K562 (cell line): ENCODE measurements around the gene RBX1. TPM values are rescaled to one million over a fixed set of nuclear protein-coding genes. Genes with fewer than 3 reads are reported as not detected.
A peak's percentile ranks its signal among the peaks of the same experiment; 100 is the strongest.

Experiments
- ATAC-seq: fragments of 200-7000 bp; cut with Tn5 transposase; 3 replicates; pipeline ENCODE4 v1.9.1; 2020; ENCODE audit warnings: moderate library complexity
- BruUV-seq: library from RNA; stranded (reverse); fragments of 400-500 nt; replicated peaks from 2 replicates; lab custom pipeline; 2021; lab: Mats Ljungman, UMichigan
- CTCF ChIA-PET: fragments of 300-600 bp; formaldehyde crosslinking; extraction: SDS; loops from one replicate; lab custom pipeline; 2021; ENCODE audit warnings: low intra/inter-chr PET ratio; lab: Yijun Ruan, JAX
- POLR2A ChIA-PET: fragments of 300-600, 350-650 bp; sonication (Branson Sonifier 250); formaldehyde crosslinking; extraction: SDS; loops from one replicate; lab custom pipeline; 2021; ENCODE audit warnings: antibody characterized with exemption, inconsistent platforms; lab: Yijun Ruan, JAX
- DNase-seq, 4 experiments: peaks; one replicate each; pipeline versions ENCODE4 v3.0.0 to v3.0.0-alpha.2; 2011 to 2018; ENCODE audit warnings: low spot score in 3 of 4, mixed read lengths in 3 of 4; ENCODE audit errors: extremely low read depth in 1 of 4
- FAIRE-seq: peaks from 2 replicates; lab custom pipeline; 2011; peaks lifted over from hg19 to GRCh38; lab: Jason Lieb, UNC
- H2AFZ ChIP-seq: 2 replicates; pipeline ENCODE4 v1.6.0; 2011; ENCODE audit warnings: low read depth, low read length, control low read depth, inconsistent platforms
- H3K27ac ChIP-seq: fragments of 200-600 bp; 3 replicates; pipeline ENCODE4 v1.8.0; 2011; ENCODE audit warnings: low read depth, mild to moderate bottlenecking, control low read depth, inconsistent platforms, low read length, moderate library complexity, mixed read lengths; ENCODE audit errors: extremely low read depth
- H3K27me3 ChIP-seq, 2 experiments: fragments of 300-600 bp in 1 of 2; 2 replicates in 1 of 2; 3 replicates in 1 of 2; pipeline versions ENCODE4 v1.6.0 to v1.8.0; 2011; ENCODE audit warnings: inconsistent platforms in 2 of 2, low read length in 2 of 2, mild to moderate bottlenecking in 1 of 2, mixed read lengths in 1 of 2, moderate library complexity in 1 of 2; ENCODE audit not compliant: control insufficient read depth in 2 of 2, insufficient read depth in 2 of 2
- H3K36me3 ChIP-seq: fragments of 300-600 bp; 3 replicates; pipeline ENCODE4 v1.8.0; 2011; ENCODE audit warnings: mild to moderate bottlenecking, low read length, inconsistent platforms; ENCODE audit not compliant: control insufficient read depth, insufficient read depth
- H3K4me1 ChIP-seq, 2 experiments: fragments of 200-600 bp in 1 of 2; replicated peaks in 1 of 2; 2 replicates in 1 of 2; 3 replicates in 1 of 2; pipeline versions ENCODE4 v1.5.1 to v1.8.0; 2011; ENCODE audit warnings: inconsistent platforms in 2 of 2, low read length in 2 of 2, mild to moderate bottlenecking in 1 of 2, mixed read lengths in 1 of 2, moderate library complexity in 1 of 2; ENCODE audit not compliant: control insufficient read depth in 2 of 2, insufficient read depth in 2 of 2
- H3K4me2 ChIP-seq: 2 replicates; pipeline ENCODE4 v1.6.1; 2011; ENCODE audit warnings: low read length, control low read depth, inconsistent platforms, mixed read lengths; ENCODE audit not compliant: insufficient read depth
- H3K4me3 ChIP-seq: fragments of 200-600 bp; sonication (generic), shearing (Covaris generic); 2 replicates; pipeline ENCODE4 v1.5.1; 2016; ENCODE audit warnings: control low read depth, inconsistent platforms
- H3K79me2 ChIP-seq: fragments of 200-600 bp; 3 replicates; pipeline ENCODE4 v1.8.0; 2011; ENCODE audit warnings: low read length, inconsistent platforms; ENCODE audit not compliant: control insufficient read depth, insufficient read depth
- H3K9ac ChIP-seq, 2 experiments: 2 replicates each; pipeline versions ENCODE4 v1.6.0 to v1.6.1; 2011; ENCODE audit warnings: low read depth in 2 of 2, low read length in 2 of 2, control low read depth in 1 of 2, inconsistent platforms in 1 of 2, mild to moderate bottlenecking in 1 of 2, mixed read lengths in 1 of 2; ENCODE audit not compliant: insufficient read depth in 1 of 2
- H3K9me1 ChIP-seq: one replicate; pipeline ENCODE4 v1.6.0; 2011; ENCODE audit warnings: inconsistent platforms, mild to moderate bottlenecking, low read length, moderate library complexity; ENCODE audit not compliant: control insufficient read depth, insufficient read depth
- H3K9me3 ChIP-seq: replicated peaks from 2 replicates; pipeline ENCODE4 v1.5.1; 2011; ENCODE audit warnings: low read depth, low read length, inconsistent platforms; ENCODE audit not compliant: control insufficient read depth, insufficient read depth
- H4K20me1 ChIP-seq: replicated peaks from 2 replicates; pipeline ENCODE4 v1.6.1; 2011; ENCODE audit warnings: low read length, inconsistent platforms, mixed read lengths; ENCODE audit not compliant: control insufficient read depth, insufficient read depth
- ARNT ChIP-seq, 2 experiments: fragments of 450-650 bp; IDR thresholded peaks; 2 replicates each; pipeline ENCODE4 v1.6.1; 2016; ENCODE audit warnings: mild to moderate bottlenecking in 1 of 2
- CEBPG ChIP-seq, 3 experiments: fragments of 200-800 bp in 1 of 3; sonication (Bioruptor generic) in 1 of 3; sonication (generic) in 1 of 3; formaldehyde crosslinking in 1 of 3; IDR thresholded peaks in 2 of 3; conservative IDR thresholded peaks in 1 of 3; 2 replicates each; pipeline versions ENCODE4 v1.6.1 to v1.8.0; 2016 to 2022; ENCODE audit warnings: missing compliant biosample characterization in 2 of 3, missing genetic modification characterization in 2 of 3, mild to moderate bottlenecking in 1 of 3, missing genetic modification reagents in 1 of 3
- MAFK ChIP-seq: IDR thresholded peaks from 2 replicates; pipeline ENCODE4 v1.6.1; 2011; ENCODE audit warnings: low read length, improper control_type of control experiment
- RAD21 ChIP-seq, 2 experiments: fragments of 250-450 bp in 1 of 2; fragments of 450-650 bp in 1 of 2; sonication (Bioruptor Pico) in 1 of 2; formaldehyde crosslinking in 1 of 2; IDR thresholded peaks in 1 of 2; conservative IDR thresholded peaks in 1 of 2; 2 replicates each; pipeline versions ENCODE4 v1.4.0 to v1.8.0; 2020 to 2022; ENCODE audit warnings: mild to moderate bottlenecking in 2 of 2, moderate library complexity in 1 of 2
- WGBS: fragments of 100-300 bp; shearing (Covaris generic); methylation state at CpG from one replicate; pipeline ENCODE4 v1.1.6; 2016; ENCODE audit warnings: low coverage, mixed read lengths; ENCODE audit not compliant: insufficient coverage; ENCODE audit errors: missing lambda C conversion rate; 5-methylcytosine and 5-hydroxymethylcytosine counted together
- in situ Hi-C: fragments of 300-500 bp; cut with MboI; formaldehyde crosslinking; loops from 4 replicates; pipeline ENCODE4 v1.15.0; 2018; ENCODE audit warnings: inconsistent platforms, mixed read lengths
- intact Hi-C: fragments of 100-400 bp; cut with micrococcal nuclease; formaldehyde crosslinking; loops from 2 replicates; pipeline ENCODE4 v1.14.2; 2022
- polyA plus RNA-seq, 8 experiments: library from polyadenylated mRNA; depleted of rRNA in 4 of 8; stranded (reverse) in 5 of 8; unstranded in 3 of 8; fragments of >200 nt; fragmentation: Nextera tagmentation in 2 of 8; fragmentation: Illumina TruSeq in 1 of 8; extraction: Ambion mirVana in 2 of 8; extraction: Trizol in 1 of 8; gene quantifications; 2 replicates each; pipeline versions ENCODE4 v1.2.1 to v1.2.3, GENCODE V29; 2011 to 2014; ENCODE audit warnings: inconsistent platforms in 1 of 8, missing spikeins in 1 of 8
- total RNA-seq, 7 experiments: library from RNA; depleted of rRNA in 6 of 7; stranded (reverse); fragments of >200 nt in 6 of 7; fragmentation: Illumina TruSeq in 2 of 7; extraction: Trizol in 2 of 7; gene quantifications; 2 replicates each; pipeline versions ENCODE4 v1.2.1 to v1.2.3, GENCODE V29; 2011 to 2021; ENCODE audit warnings: low replicate concordance in 1 of 7
- TF ChIP-seq, protein P1 (sequence below), 2 experiments: fragments of 450-650 bp; IDR thresholded peaks; 2 replicates each; pipeline ENCODE4 v1.6.1; 2018; ENCODE audit warnings: mild to moderate bottlenecking in 2 of 2, low read depth in 1 of 2; ENCODE audit not compliant: partially characterized antibody in 2 of 2

RBX1 gene
- total and polyA plus RNA-seq, 9 of the 15 experiments (the other 6 are each of a cell fraction or from before 2014, with no cell fraction given), result 44.0 to 259 (median 67.9) TPM

DNA sequence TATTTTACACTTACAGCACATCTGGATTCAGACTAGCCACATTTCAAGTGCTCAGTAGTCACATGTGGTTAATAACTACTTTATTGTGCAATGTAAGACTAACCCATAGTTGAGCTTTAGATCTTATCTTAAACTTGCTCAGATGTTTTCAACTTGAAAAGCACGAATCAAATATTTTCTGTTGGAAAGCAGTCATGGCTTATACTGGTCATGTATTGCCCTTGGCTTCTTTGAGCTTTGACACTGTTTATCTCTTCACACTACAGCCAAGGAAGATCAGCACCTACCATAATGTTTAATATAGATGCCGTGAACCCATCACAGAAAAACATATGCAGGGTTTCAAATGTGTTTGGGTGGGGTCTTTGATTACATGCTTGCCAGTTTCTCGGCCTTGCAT is 4.4 kb downstream of the RBX1 start (continued):
- TF ChIP-seq CEBPG (CRISPR knock-in tag; IDR thresholded peaks at IDR 0.05) (no peak), CEBPG (tag; conservative IDR thresholded peaks at IDR 0.05 in 1 of 2, IDR thresholded peaks at IDR 0.05 in 1 of 2) (peak in 1 of 2 experiments; percentile 22; a peak in 1 of 4 replicates)

DNA sequence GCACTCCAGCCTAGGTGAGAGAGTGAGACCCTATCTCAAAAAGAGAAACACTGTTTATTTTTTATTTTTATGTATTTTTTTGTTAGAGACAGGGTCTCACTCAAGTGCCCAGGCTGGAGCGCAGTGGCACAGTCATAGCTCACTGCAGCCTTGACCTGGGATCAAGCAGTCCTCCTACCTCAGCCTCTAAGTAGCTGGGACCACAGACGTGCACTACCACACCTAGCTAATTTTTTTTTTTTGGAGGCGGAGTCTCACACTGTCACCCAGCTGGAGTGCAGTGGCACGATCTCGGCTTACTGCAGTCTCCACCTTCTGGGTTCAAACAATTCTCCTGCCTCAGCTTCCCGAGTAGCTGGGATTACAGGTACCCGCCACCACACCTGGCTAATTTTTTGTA is 6.4 kb downstream of the RBX1 start:
- no peak for FAIRE-seq
- no peak overlapping the region for H3K9ac ChIP-seq
- ChIA-PET POLR2A (interaction anchor here (0.6 to 1.8 kb wide), 3 partner anchors 9 to 313 kb away, joined by 3 to 10 read pairs (median 7); no protein-coding TSS in a partner anchor), CTCF (no interaction called here)
- H3K79me2 ChIP-seq, result peaks cover 56% of the 10 kb centered on the region
- no peaks in the 10 kb centered on the region for H3K9me3 ChIP-seq
- H3K27me3 ChIP-seq, result no peaks in the 10 kb centered on the region
- intact Hi-C loops, result no loop called here
- H3K27ac ChIP-seq, result no peak overlapping the region
- no TSS peak for BruUV-seq
- DNase-seq, result no peak
- TF ChIP-seq RAD21 (CRISPR knock-in tag; conservative IDR thresholded peaks at IDR 0.05 in 1 of 2, IDR thresholded peaks at IDR 0.05 in 1 of 2) (no peak), ARNT (IDR thresholded peaks at IDR 0.05) (no peak), MAFK (no peak)
- TF ChIP-seq, protein P1, sequence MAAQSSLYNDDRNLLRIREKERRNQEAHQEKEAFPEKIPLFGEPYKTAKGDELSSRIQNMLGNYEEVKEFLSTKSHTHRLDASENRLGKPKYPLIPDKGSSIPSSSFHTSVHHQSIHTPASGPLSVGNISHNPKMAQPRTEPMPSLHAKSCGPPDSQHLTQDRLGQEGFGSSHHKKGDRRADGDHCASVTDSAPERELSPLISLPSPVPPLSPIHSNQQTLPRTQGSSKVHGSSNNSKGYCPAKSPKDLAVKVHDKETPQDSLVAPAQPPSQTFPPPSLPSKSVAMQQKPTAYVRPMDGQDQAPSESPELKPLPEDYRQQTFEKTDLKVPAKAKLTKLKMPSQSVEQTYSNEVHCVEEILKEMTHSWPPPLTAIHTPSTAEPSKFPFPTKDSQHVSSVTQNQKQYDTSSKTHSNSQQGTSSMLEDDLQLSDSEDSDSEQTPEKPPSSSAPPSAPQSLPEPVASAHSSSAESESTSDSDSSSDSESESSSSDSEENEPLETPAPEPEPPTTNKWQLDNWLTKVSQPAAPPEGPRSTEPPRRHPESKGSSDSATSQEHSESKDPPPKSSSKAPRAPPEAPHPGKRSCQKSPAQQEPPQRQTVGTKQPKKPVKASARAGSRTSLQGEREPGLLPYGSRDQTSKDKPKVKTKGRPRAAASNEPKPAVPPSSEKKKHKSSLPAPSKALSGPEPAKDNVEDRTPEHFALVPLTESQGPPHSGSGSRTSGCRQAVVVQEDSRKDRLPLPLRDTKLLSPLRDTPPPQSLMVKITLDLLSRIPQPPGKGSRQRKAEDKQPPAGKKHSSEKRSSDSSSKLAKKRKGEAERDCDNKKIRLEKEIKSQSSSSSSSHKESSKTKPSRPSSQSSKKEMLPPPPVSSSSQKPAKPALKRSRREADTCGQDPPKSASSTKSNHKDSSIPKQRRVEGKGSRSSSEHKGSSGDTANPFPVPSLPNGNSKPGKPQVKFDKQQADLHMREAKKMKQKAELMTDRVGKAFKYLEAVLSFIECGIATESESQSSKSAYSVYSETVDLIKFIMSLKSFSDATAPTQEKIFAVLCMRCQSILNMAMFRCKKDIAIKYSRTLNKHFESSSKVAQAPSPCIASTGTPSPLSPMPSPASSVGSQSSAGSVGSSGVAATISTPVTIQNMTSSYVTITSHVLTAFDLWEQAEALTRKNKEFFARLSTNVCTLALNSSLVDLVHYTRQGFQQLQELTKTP (IDR thresholded peaks at IDR 0.05; ENCODE audit: low read depth in 1 of 2, partially characterized antibody in 2 of 2), result no peak
- H4K20me1 ChIP-seq, result no peaks in the 10 kb centered on the region; the same call in 1 of the 2 replicates
- no peak for ATAC-seq
- peaks cover 55% of the 10 kb centered on the region for H3K36me3 ChIP-seq
- no peak overlapping the region for H2AFZ ChIP-seq
- in situ Hi-C loops, result loop anchor here (10.0 kb wide), 1 partner anchor 127 kb away; no protein-coding TSS in a partner anchor
- no peaks in the 10 kb centered on the region for H3K9me1 ChIP-seq
- 89% methylated on average over 5 of the region's 7 CpGs for WGBS
- H3K4me2 ChIP-seq, result no peak overlapping the region
- peaks cover 14 to 21% of the 10 kb centered on the region in 2 experiments; a peak in 4 of 5 replicates for H3K4me1 ChIP-seq
- H3K4me3 ChIP-seq, result no peak overlapping the region
